ENCODE data around the gene SELENON. TPM values are rescaled to one million over a fixed set of nuclear protein-coding genes. Genes with fewer than 3 reads are reported as not detected.
A peak's percentile ranks its signal among the peaks of the same experiment; 100 is the strongest.

The SELENON gene
- total RNA-seq, 1 experiment from 2014 or later = 90.9 TPM

DNA sequence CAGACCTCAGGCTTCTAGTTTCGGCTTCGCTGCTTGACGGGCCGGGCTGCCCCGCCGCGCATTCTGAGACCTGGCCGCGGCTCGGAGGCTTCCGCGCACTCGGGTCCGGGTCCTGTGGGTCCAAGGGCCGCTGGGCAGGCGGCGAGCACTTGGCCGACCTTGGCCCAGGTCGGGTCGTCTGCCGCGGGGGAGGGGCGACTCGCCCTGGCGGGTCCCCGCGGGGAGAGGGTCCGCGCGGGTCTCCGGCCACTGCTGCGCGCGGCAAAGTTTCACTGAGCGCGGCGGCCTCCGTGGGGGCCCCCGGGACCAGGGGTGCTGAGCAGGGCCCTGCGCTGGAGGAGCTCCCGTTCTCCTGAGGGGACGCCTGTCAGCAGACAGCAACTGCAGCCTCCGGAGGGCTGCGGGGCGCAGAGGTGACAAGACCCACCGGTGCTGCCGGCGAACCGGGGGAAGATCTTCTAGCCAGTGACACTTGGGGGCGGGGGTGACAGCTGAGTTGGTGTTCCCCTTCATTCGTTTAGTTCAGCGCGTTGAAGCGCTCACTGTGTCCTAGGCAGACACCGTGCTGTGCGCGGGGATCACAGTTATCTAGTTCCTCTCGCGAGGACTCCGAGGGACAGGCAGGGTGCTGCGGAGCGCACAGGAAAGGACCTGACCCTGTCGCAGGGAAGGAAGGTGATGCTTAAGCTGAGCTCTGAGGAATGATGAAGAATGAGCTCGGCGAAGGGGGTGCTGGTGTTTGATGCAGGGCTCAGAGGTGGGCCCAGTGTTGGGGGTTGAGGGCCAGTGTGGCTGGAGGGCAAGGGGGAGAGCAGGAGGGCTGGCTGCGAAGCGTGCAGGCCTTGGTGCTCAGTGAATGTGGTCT, 20.5 kb downstream of the SELENON start:
- Histone ChIP-seq H3K9me3 (ENCODE audit: control insufficient read depth, low read depth, low read length) (no peaks in the 10 kb centered on the region), H3K4me2 (ENCODE audit: insufficient read depth, insufficient read length, low read length) (peak overlapping the region; percentile 69), H2BK5ac (ENCODE audit: insufficient read length, low read length) (no peak overlapping the region), H3K79me2 (ENCODE audit: insufficient read depth, low read length) (no peaks in the 10 kb centered on the region; the same call in 1 of the 2 replicates), H3K9ac (ENCODE audit: extremely low read depth, insufficient read length, low read length) (peak overlapping the region; percentile 52), H4K8ac (replicated peaks; ENCODE audit: insufficient read length, low read depth, low read length) (no peak overlapping the region), H4K91ac (ENCODE audit: insufficient read length, low read depth, low read length) (no peak overlapping the region), H3T11ph (ENCODE audit: low read length) (no peak overlapping the region), H2BK12ac (ENCODE audit: insufficient read length, low read depth, low read length) (no peak overlapping the region), H2BK15ac (ENCODE audit: low read depth, low read length) (no peak overlapping the region), H3K23me2 (ENCODE audit: insufficient read length, low read depth, low read length, poor library complexity, severe bottlenecking) (peaks cover 11% of the 10 kb centered on the region), H3K27ac (ENCODE audit: insufficient read length, low read depth, low read length) (no peak overlapping the region), H3K4ac (ENCODE audit: low read depth, low read length) (no peak overlapping the region), H2AK5ac (ENCODE audit: insufficient read length, low read length) (no peak overlapping the region), H2BK20ac (ENCODE audit: low read depth, low read length, poor library complexity, severe bottlenecking) (no peak overlapping the region), H2AFZ (ENCODE audit: low read length) (no peak overlapping the region), H3K18ac (ENCODE audit: insufficient read length, low read depth, low read length) (peak overlapping the region; percentile 37), H4K20me1 (ENCODE audit: control insufficient read depth, insufficient read depth, insufficient read length) (peaks cover 3% of the 10 kb centered on the region), H3K79me1 (ENCODE audit: insufficient read depth, low read depth, low read length, poor library complexity, severe bottlenecking) (no peaks in the 10 kb centered on the region), H3K56ac (ENCODE audit: insufficient read length, low read depth, low read length) (no peak overlapping the region), H3K4me1 (ENCODE audit: insufficient read depth, low read length) (peaks cover 4% of the 10 kb centered on the region; the same call in 1 of the 2 replicates), H3K23ac (ENCODE audit: insufficient read length, low read depth, low read length) (no peak overlapping the region), H2BK120ac (ENCODE audit: low read depth, low read length, poor library complexity, severe bottlenecking) (no peak overlapping the region), H3K27me3 (ENCODE audit: insufficient read depth, low read length) (no peaks in the 10 kb centered on the region), H3K14ac (ENCODE audit: insufficient read depth, low read length) (no peak overlapping the region), H4K5ac (ENCODE audit: insufficient read length, low read depth, low read length) (no peak overlapping the region)
- TF ChIP-seq, protein P1, sequence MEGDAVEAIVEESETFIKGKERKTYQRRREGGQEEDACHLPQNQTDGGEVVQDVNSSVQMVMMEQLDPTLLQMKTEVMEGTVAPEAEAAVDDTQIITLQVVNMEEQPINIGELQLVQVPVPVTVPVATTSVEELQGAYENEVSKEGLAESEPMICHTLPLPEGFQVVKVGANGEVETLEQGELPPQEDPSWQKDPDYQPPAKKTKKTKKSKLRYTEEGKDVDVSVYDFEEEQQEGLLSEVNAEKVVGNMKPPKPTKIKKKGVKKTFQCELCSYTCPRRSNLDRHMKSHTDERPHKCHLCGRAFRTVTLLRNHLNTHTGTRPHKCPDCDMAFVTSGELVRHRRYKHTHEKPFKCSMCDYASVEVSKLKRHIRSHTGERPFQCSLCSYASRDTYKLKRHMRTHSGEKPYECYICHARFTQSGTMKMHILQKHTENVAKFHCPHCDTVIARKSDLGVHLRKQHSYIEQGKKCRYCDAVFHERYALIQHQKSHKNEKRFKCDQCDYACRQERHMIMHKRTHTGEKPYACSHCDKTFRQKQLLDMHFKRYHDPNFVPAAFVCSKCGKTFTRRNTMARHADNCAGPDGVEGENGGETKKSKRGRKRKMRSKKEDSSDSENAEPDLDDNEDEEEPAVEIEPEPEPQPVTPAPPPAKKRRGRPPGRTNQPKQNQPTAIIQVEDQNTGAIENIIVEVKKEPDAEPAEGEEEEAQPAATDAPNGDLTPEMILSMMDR (conservative IDR thresholded peaks at IDR 0.05) = no peak
- H3K36me3 Mint-ChIP-seq (ENCODE audit: insufficient read depth in 1 of 3, low read depth in 3 of 3) = peaks cover 0 to 11% (median 3%) of the 10 kb centered on the region in 3 experiments; a peak in 6 of 7 replicates
- DNase-seq = peak; percentile 71
- H3K27ac Mint-ChIP-seq = peak overlapping the region; percentile 13 to 74 (median 65); a peak in 3 of 7 replicates
- no peaks in the 10 kb centered on the region for H3K9me3 Mint-ChIP-seq
- H3K4me3 Mint-ChIP-seq = peak overlapping the region; percentile 95 to 97
- H3K27me3 Mint-ChIP-seq (ENCODE audit: low read depth) = peaks cover 15% of the 10 kb centered on the region
- H3K4me1 Mint-ChIP-seq = peaks cover 32% of the 10 kb centered on the region in 2 experiments
- no CpG with 5 or more reads among the region's 67 CpGs for WGBS (ENCODE audit: extremely low coverage, insufficient read length, low lambda C conversion rate)

Data from H9 (cell line).